CD14-positive monocyte (primary cell): ENCODE measurements around the gene MAP7D1. TPM values are rescaled to one million over a fixed set of nuclear protein-coding genes. Genes with fewer than 3 reads are reported as not detected.

ENCODE experiments used
- DNase-seq, 3 donors: peaks; one replicate each; pipeline ENCODE4 v3.0.0-alpha.2; 2011 to 2022
- H2AFZ ChIP-seq: 2 replicates; pipeline ENCODE4 v1.6.0; 2012; ENCODE audit warnings: mild to moderate bottlenecking, low read depth, low read length, inconsistent platforms; ENCODE audit not compliant: insufficient read depth, poor library complexity, severe bottlenecking
- H3K27ac ChIP-seq, 2 donors: 1 replicate in 1 of 2; 2 replicates in 1 of 2; pipeline ENCODE4 v1.5.1; 2012 to 2013; ENCODE audit warnings: low read length in 2 of 2, control low read depth in 1 of 2, inconsistent platforms in 1 of 2, low read depth in 1 of 2, mild to moderate bottlenecking in 1 of 2
- H3K27me3 ChIP-seq, 2 donors: one replicate each; pipeline versions ENCODE4 v1.6.0 to v1.6.1; 2011 to 2013; ENCODE audit warnings: low read length in 2 of 2; ENCODE audit not compliant: control insufficient read depth in 2 of 2, insufficient read depth in 2 of 2
- H3K36me3 ChIP-seq, 2 donors: replicated peaks in 1 of 2; 1 replicate in 1 of 2; 2 replicates in 1 of 2; pipeline versions ENCODE4 v1.5.1 to v1.6.1; 2012 to 2013; ENCODE audit warnings: low read length in 2 of 2, control low read depth in 1 of 2, inconsistent platforms in 1 of 2, mild to moderate bottlenecking in 1 of 2; ENCODE audit not compliant: insufficient read depth in 2 of 2, control insufficient read depth in 1 of 2
- H3K4me1 ChIP-seq, 2 donors: 1 replicate in 1 of 2; 2 replicates in 1 of 2; pipeline versions ENCODE4 v1.5.1 to v1.6.1; 2012 to 2013; ENCODE audit warnings: low read length in 2 of 2, control low read depth in 1 of 2, inconsistent platforms in 1 of 2, mild to moderate bottlenecking in 1 of 2, moderate library complexity in 1 of 2; ENCODE audit not compliant: insufficient read depth in 2 of 2, control insufficient read depth in 1 of 2
- H3K4me2 ChIP-seq: replicated peaks from 2 replicates; pipeline ENCODE3; 2012; ENCODE audit warnings: low read length, moderate library complexity, mild to moderate bottlenecking; ENCODE audit not compliant: poor library complexity, severe bottlenecking; ENCODE audit errors: extremely low read depth
- H3K4me3 ChIP-seq, 3 experiments: fragments of 200-600 bp in 1 of 3; sonication (generic) in 1 of 3; replicated peaks in 1 of 3; 1 replicate in 2 of 3; 2 replicates in 1 of 3; pipeline ENCODE4 v1.5.1; 2011 to 2013; ENCODE audit warnings: low read length in 3 of 3, mild to moderate bottlenecking in 3 of 3, control low read depth in 2 of 3, low read depth in 2 of 3, inconsistent platforms in 1 of 3, moderate library complexity in 1 of 3
- H3K79me2 ChIP-seq: 2 replicates; pipeline ENCODE4 v1.6.0; 2012; ENCODE audit warnings: mild to moderate bottlenecking, control low read depth, inconsistent platforms, low read length, moderate library complexity; ENCODE audit not compliant: insufficient read depth
- H3K9ac ChIP-seq: 2 replicates; pipeline ENCODE4 v1.6.0; 2017; ENCODE audit warnings: low read length, mild to moderate bottlenecking; ENCODE audit not compliant: insufficient read depth, poor library complexity, severe bottlenecking
- H3K9me3 ChIP-seq, 2 donors: replicated peaks in 1 of 2; 1 replicate in 1 of 2; 2 replicates in 1 of 2; pipeline versions ENCODE4 v1.5.1 to v1.6.1; 2012 to 2013; ENCODE audit warnings: low read length in 2 of 2, control low read depth in 1 of 2; ENCODE audit not compliant: control insufficient read depth in 1 of 2, insufficient read depth in 1 of 2
- H4K20me1 ChIP-seq: 2 replicates; pipeline ENCODE4 v1.6.0; 2012; ENCODE audit warnings: mild to moderate bottlenecking, low read length, control low read depth, moderate library complexity; ENCODE audit not compliant: insufficient read depth
- H3K27ac Mint-ChIP-seq, 7 donors: one replicate each; pipeline ENCODE4 v1.8.0; 2020; ENCODE audit warnings: mild to moderate bottlenecking in 7 of 7, mixed read lengths in 7 of 7, moderate library complexity in 6 of 7, inconsistent platforms in 2 of 7
- H3K27me3 Mint-ChIP-seq, 3 donors: one replicate each; pipeline ENCODE4 v1.8.0; 2021 to 2022; ENCODE audit warnings: low read depth in 3 of 3, mild to moderate bottlenecking in 3 of 3, mixed read lengths in 3 of 3, moderate library complexity in 3 of 3, inconsistent platforms in 1 of 3
- H3K36me3 Mint-ChIP-seq, 2 donors: one replicate each; pipeline ENCODE4 v1.8.0; 2020; ENCODE audit warnings: mixed read lengths in 2 of 2, inconsistent platforms in 1 of 2, mild to moderate bottlenecking in 1 of 2
- H3K4me1 Mint-ChIP-seq: one replicate; pipeline ENCODE4 v1.8.0; 2020; ENCODE audit warnings: mild to moderate bottlenecking, mixed read lengths
- H3K4me3 Mint-ChIP-seq, 2 donors: one replicate each; pipeline ENCODE4 v1.8.0; 2020; ENCODE audit warnings: mild to moderate bottlenecking in 2 of 2, mixed read lengths in 2 of 2, moderate library complexity in 1 of 2
- H3K9me3 Mint-ChIP-seq, 7 donors: one replicate each; pipeline ENCODE4 v1.8.0; 2020 to 2022; ENCODE audit warnings: mixed read lengths in 7 of 7, mild to moderate bottlenecking in 6 of 7, moderate library complexity in 6 of 7, inconsistent platforms in 2 of 7
- WGBS: methylation state at CpG from one replicate; pipeline ENCODE4 v1.1.5; 2013; ENCODE audit warnings: missing lambda C conversion rate; ENCODE audit not compliant: insufficient coverage; 5-methylcytosine and 5-hydroxymethylcytosine counted together
- intact Hi-C, 2 donors: fragments of 100-400 bp; cut with micrococcal nuclease; formaldehyde crosslinking; loops; one replicate each; pipeline versions ENCODE4 v1.15.0 to v1.15.1; 2023
- polyA plus RNA-seq, 3 donors: library from polyadenylated mRNA; depleted of rRNA in 1 of 3; unstranded in 2 of 3; stranded (reverse) in 1 of 3; fragments of 300-500 nt in 2 of 3; fragments of >200 nt in 1 of 3; fragmentation: Illumina TruSeq in 2 of 3; gene quantifications; 1 replicate in 2 of 3; 2 replicates in 1 of 3; pipeline ENCODE4 v1.2.3, GENCODE V29; 2012 to 2021
- TF ChIP-seq, protein P1 (sequence below): fragments of 200-600 bp; IDR thresholded peaks from one replicate; pipeline ENCODE4 v1.8.0; 2022; ENCODE audit warnings: antibody characterized with exemption, mild to moderate bottlenecking

The MAP7D1 gene
- polyA plus RNA-seq, 3 donors: 12.3 to 153 (median 13.6) TPM

DNA sequence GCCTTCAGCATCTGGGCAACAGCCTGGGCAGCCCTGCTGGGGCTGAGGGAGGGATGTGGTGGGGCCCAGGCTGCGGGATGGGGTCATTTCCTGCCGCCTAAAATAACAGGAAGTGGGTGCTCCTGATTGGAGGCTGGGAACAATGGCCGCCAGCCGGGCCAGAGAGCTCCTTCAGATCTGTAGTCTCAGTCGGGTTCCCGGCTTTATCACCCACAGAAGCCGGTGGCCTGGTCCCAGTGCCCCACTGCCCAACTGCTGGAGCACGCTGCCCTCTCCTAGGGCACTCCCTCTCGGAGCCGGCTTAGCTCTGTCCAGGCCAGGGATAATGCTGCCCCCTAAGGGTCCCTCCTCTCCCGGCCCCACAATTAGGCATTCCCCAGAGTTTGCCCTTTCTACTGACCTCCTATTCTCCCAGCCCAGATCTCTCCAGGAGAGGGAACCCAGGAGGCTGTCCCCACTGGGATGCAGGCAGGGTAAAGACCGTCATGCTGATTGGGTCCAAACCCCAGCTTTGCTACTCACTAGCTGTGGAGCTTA, 5.1 kb downstream of the MAP7D1 start:
- Histone ChIP-seq H3K4me3 (peak overlapping the region; percentile 20 to 76 (median 44)), H3K9me3 (no peaks in the 10 kb centered on the region), H3K4me1 (peaks cover 58 to 67% of the 10 kb centered on the region in 2 donors), H3K9ac (peak overlapping the region; percentile 61), H4K20me1 (peaks cover 91% of the 10 kb centered on the region), H3K4me2 (peak overlapping the region; percentile 82), H3K36me3 (peaks cover 4 to 12% of the 10 kb centered on the region in 2 donors), H3K27ac (peak overlapping the region; percentile 88 to 97), H3K27me3 (no peaks in the 10 kb centered on the region), H3K79me2 (peaks cover 100% of the 10 kb centered on the region), H2AFZ (peak overlapping the region; percentile 26)
- peak overlapping the region; percentile 96 to 99 (median 98) for H3K27ac Mint-ChIP-seq
- WGBS: 0% methylated on average over 7 of the region's 12 CpGs
- peak overlapping the region; percentile 84 to 91 for H3K4me3 Mint-ChIP-seq
- intact Hi-C loops: no loop called here
- DNase-seq: peak; percentile 73 to 79 (median 75)
- peaks cover 71% of the 10 kb centered on the region for H3K4me1 Mint-ChIP-seq
- H3K9me3 Mint-ChIP-seq: peaks cover 0 to 3% (median 0%) of the 10 kb centered on the region in 7 donors
- peaks cover 40% of the 10 kb centered on the region in 2 donors for H3K36me3 Mint-ChIP-seq
- TF ChIP-seq, protein P1, sequence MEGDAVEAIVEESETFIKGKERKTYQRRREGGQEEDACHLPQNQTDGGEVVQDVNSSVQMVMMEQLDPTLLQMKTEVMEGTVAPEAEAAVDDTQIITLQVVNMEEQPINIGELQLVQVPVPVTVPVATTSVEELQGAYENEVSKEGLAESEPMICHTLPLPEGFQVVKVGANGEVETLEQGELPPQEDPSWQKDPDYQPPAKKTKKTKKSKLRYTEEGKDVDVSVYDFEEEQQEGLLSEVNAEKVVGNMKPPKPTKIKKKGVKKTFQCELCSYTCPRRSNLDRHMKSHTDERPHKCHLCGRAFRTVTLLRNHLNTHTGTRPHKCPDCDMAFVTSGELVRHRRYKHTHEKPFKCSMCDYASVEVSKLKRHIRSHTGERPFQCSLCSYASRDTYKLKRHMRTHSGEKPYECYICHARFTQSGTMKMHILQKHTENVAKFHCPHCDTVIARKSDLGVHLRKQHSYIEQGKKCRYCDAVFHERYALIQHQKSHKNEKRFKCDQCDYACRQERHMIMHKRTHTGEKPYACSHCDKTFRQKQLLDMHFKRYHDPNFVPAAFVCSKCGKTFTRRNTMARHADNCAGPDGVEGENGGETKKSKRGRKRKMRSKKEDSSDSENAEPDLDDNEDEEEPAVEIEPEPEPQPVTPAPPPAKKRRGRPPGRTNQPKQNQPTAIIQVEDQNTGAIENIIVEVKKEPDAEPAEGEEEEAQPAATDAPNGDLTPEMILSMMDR: no peak
- peaks cover 0 to 2% (median 2%) of the 10 kb centered on the region in 3 donors for H3K27me3 Mint-ChIP-seq

DNA sequence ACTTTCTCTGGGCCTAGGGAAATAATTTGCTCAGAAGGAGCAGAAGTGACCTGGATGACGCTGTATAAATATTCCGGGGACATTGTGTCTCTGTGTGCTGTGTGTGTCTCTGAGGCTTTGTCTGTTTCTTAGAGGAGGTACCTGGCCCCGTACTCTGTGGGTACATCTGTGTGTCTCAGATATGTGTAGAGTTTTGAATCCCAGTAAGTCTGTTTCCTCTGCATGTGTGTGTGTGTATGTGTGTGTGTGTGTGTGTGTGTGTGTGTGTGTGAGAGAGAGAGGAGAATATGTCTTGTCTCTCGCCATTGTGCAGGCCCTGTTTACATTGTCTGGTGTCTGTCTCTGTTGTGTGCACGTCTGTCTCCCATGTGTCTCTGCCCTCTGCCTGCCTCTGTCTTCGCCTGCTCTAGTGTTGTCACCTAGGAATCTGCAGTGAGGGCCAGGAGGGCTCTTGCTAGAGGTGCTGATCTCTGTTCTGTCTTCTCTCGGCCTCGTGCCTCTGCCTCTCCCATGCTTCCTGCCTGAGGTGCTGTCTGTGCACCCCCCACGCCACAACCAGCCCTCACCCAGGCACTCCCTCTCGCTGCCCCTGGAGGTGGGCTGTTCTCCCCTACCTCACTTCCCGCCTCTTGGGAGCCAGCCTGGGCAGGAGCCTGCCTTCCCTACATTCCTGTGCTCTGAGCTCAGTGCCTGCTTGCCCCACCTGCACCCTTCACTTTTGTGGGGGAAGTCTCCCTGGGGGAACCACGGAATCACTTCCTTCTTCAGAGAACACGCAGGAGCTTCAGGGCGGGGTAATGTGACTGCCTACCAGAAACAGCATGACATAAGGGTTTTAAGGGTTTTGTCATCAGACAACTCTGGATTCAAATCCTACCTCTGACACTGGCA, 5.9 kb downstream of the MAP7D1 start:
- peak overlapping the region; percentile 61 for H3K9ac ChIP-seq
- peak overlapping the region; percentile 82 for H3K4me2 ChIP-seq
- H3K4me3 ChIP-seq: peak overlapping the region; percentile 20 to 76 (median 44)
- peaks cover 0 to 3% (median 0%) of the 10 kb centered on the region in 7 donors for H3K9me3 Mint-ChIP-seq
- H3K27ac Mint-ChIP-seq: peak overlapping the region; percentile 96 to 99 (median 98)
- H3K27me3 ChIP-seq: no peaks in the 10 kb centered on the region
- intact Hi-C loops: no loop called here
- H3K4me1 ChIP-seq: peaks cover 58 to 69% of the 10 kb centered on the region in 2 donors
- H3K27ac ChIP-seq: peak overlapping the region; percentile 88 to 97
- peak; percentile 80 to 95 (median 82) for DNase-seq
- H4K20me1 ChIP-seq: peaks cover 96% of the 10 kb centered on the region
- peak overlapping the region; percentile 84 to 91 for H3K4me3 Mint-ChIP-seq
- peaks cover 0 to 2% (median 2%) of the 10 kb centered on the region in 3 donors for H3K27me3 Mint-ChIP-seq
- no peaks in the 10 kb centered on the region for H3K9me3 ChIP-seq
- no peak overlapping the region for H2AFZ ChIP-seq
- H3K36me3 Mint-ChIP-seq: peaks cover 46 to 49% of the 10 kb centered on the region in 2 donors
- TF ChIP-seq, protein P1: no peak
- 13% methylated on average over 11 of the region's 14 CpGs for WGBS
- peaks cover 4 to 16% of the 10 kb centered on the region in 2 donors for H3K36me3 ChIP-seq
- H3K79me2 ChIP-seq: peaks cover 100% of the 10 kb centered on the region
- peaks cover 80% of the 10 kb centered on the region for H3K4me1 Mint-ChIP-seq
